Measurements from ENCODE around the gene OGDH.
A peak's percentile ranks its signal among the peaks of the same experiment; 100 is the strongest.
"Not testable (repeated sequence)": the region's sequence is repeated elsewhere in the genome, so short reads cannot be mapped to it uniquely, and the experiment has no call there.

OGDH gene

DNA sequence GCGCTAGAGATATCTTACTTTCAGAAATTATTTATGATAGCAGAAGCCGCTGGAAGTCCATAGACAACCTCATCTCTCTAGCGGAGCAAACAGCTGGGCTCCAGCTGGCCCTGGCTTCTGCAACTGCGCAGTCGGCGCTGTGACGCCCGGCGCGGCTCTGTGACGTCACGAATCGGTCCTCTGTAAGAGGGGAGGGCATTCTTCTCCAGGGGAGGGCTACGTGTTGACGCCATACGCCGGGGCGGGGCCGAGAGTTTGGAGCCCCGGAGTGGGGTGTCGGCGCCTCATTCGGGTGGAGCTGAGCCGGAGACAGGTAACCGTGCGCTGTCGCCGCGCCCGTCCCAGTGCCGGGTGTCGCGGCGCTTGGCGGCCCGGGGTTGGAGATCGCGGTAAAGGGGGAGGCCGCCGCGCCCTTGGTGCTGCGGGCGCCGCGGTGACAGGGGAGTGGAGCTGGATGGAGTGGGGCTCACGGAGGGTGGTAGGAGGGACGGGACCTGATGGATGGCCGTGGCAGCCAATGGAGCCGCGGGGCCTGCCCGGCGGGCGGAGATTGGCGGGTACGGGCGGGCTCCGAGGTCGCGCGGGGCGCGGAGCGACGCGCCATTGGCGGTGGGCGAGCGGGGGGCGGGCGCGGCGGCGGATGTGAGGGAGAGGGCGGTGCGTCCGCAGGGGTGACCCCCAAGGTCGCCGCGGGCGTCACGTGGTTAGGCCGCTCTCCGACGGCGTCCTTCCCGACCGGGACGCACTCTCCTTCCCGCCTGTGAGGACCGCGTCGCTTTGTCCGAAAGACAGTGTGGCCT, at the start of gene OGDH:
Gene OGDH, plus strand, starts transcription at position 287 of the 800 bp plus-strand sequence. CDS start 17,717 bp downstream, outside the sequence.
- peak; percentile 100 for DNase-seq (ENCODE audit: low spot score)

GRCh38 chr7:44557485-44557884, 48.9 kb upstream of the OGDH start:
- DNase-seq (ENCODE audit: low spot score) = no peak

DNA sequence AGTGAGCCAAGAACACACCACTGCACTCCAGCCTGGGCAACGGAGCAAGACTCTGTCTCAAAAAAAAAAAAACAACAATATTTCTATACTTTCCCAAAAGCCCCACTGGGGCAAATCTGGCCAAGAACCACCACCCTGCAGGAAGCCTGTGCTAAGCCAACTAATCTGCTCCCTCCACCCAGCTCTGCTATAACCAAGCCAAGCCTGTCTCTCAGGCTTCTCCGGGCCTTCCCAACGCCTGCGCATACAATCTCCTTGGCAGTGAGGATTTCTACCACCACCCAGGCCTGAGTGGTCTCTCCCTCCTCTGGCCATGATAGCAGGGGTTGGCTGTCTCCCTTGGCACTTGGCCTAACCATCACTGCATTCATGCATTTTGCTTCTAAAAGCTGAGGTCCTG, 46.9 kb upstream of the OGDH start:
- DNase-seq (ENCODE audit: low spot score) = no peak

GRCh38 chr7:44561481-44561880, 44.9 kb upstream of the OGDH start:
- no peak for DNase-seq (ENCODE audit: low spot score)

DNA sequence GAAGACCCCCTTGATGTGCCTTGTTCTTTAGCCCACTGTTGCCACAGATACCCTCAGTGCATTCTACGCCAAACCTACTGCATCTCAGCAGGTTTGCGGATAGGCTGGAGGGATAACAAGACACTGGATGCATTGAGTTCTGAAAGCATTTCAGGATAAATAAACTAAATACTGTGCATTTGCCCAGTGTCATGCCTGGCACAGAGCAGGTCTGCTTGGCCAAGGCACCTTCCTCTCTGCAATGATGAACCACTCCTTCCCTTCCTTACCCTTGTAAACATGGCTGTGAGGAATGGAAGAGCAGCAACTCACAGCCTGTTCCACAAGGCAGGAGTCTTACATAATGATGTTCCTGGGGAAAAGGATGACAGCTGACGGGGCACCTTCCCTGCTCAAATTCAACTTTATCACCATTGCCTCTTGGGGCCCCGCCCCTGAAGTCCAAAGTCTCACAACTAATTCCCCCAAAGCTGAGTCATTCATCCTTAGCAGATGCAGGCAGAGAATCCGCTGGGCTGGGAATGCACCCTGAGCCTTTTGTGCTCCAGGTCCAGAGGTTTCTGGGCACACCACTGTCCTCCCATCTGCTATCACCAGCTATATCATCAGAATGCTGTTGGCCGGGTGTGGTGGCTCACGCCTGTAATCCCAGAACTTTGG, 44.3 kb upstream of the OGDH start:
- DNase-seq (ENCODE audit: low spot score) = no peak

DNA sequence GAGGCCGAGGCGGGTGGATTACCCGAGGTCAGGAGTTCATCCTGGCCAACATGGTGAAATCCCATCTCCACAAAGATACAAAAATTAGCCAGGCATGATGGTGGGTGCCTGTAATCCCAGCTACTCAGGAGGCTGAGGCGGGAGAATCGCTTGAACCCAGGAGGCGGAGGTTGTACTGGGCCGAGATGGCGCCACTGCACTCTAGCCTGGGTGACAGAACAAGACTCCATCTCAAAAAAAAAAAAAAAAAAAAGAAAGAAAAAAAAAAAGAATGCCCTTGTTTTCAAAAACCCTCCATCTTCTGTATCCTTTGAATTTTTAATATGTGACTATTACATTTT, 43.8 kb upstream of the OGDH start:
- DNase-seq (ENCODE audit: low spot score) = not testable (repeated sequence)

GRCh38 chr7:44563171-44563679, 43.2 kb upstream of the OGDH start:
- no peak for DNase-seq (ENCODE audit: low spot score)

DNA sequence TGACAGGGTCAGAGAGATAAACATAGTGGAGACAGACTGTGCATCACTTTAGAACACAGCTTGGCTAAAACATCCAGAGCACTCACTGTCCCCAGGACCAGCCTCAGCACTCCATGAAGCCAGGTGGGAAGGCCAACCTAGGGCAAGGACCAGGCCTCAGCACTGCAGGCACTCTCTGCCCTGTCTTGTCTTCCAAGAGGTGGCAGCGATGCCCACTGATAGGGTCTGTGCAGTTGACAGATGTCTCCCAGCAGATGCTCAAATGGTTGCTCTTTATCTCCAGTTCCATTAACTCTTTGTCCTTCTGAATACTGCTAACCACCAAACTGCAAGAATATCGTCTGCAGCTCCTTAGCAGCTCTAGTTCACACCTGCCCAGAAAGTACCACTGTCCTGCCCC, 41.8 kb upstream of the OGDH start:
- DNase-seq (ENCODE audit: low spot score) = no peak

DNA sequence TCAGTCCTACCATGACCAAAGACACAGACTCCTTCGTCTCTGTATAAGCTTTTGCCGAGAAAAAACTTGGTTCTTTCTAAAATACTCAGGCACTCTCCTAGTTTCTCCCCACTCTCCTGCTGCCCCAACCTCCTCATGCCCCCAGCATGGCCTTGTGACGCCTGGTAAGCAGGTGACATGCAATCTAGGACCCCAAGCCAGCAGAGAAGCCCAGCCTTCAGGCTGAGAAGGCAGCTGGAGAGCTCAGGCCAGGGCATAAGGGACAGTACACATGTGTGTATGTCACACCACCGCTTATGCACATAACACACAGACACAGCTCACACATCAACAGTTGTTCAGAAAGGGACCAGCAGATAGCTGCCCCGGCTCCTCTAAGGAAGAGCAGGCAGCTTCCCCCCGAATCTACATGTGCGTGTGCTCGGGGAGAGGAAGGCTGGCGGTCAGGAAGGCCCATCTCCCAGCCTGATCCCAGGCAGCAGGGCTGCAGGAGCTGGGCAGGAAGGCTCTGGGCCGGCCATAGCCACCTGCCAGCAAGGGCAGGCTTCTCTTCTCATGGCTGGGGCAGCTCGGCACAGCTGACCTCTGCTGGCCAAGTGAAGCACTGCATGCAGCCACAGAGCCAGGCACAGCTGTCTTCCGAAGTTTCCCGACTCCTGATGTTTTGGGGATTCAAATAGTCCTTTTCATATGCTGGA, 41.2 kb upstream of the OGDH start:
- DNase-seq (ENCODE audit: low spot score) = peak; percentile 88

DNA sequence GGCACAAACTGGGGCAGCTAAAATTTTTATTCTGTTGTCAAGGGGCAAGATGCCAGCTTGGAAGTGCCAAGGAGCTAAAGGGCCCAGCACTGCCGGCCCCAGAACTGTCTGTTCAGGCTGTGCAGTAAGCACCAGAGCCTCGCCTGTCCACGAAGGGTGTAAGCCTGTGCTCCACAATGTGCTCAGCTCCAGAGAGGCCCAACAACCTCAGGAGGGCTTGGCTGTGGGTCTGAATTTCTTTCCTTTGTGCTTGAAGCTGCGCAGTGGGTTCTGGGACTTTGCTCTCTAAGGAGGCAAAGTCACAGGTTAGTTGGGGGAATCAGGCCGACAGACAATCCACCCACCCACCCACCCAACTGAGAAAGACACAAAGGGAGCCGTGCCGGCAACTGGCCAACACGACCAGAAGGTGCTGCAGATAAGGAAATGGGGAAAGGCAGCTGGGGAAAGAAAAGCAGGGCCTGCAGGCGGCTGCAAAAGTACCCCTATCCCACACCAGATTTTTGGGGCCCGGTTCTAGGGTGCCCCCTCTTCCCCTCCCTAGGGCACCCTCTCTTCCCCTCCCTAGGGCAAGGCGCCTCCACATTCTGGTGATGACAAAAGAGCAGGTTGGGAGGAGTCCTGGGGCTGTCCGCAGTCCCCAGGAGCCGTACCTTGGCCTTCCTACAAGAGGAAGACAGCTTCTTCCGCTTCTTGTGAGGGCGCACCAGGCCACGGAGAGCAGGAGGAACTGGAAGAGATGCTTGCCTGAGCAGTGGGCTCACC, 40.5 kb upstream of the OGDH start:
- no peak for DNase-seq (ENCODE audit: low spot score)

DNA sequence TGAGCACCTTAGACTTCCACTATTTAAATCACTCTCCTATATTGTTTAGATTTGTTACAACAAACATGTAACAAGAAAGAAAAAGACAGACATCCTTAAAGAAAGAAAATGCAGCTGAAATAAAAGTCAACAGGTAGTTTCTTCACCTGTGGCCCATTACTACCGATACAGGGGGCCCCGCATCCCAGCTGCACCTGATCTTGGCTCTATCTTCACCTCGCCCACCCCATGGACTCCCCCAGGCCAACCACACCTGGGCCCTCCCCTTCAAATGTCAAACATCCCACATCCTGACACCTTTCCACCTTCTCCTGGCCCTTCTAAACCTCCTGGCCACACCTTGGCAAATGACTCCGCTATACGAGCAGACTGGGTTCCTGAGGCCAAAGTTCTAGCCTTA, 39.7 kb upstream of the OGDH start:
- DNase-seq (ENCODE audit: low spot score) = no peak

DNA sequence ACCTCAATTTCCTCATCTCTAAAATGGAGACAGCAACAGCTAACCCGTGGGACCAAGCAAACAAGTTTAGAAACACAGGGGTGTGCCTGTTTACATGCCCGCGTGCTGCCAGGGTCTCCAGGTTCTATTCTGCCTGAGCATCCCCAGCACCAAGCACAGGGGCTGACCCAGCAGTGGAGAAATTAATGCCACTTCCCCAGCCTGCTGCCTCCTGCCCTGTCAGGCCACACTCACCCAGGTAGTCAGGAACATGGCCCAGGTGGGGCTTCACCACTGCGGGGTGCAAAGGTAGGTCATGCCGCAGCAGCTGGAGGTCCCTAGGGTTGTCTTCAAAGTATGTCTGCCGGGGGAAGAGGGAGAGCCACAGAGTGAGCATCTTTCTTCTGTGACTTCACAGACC, 38.5 kb upstream of the OGDH start:
- DNase-seq (ENCODE audit: low spot score) = no peak

GRCh38 chr7:44568771-44569560, 37.5 kb upstream of the OGDH start:
- no peak for DNase-seq (ENCODE audit: low spot score)

GRCh38 chr7:44569959-44570358, 36.5 kb upstream of the OGDH start:
- no peak for DNase-seq (ENCODE audit: low spot score)

DNA sequence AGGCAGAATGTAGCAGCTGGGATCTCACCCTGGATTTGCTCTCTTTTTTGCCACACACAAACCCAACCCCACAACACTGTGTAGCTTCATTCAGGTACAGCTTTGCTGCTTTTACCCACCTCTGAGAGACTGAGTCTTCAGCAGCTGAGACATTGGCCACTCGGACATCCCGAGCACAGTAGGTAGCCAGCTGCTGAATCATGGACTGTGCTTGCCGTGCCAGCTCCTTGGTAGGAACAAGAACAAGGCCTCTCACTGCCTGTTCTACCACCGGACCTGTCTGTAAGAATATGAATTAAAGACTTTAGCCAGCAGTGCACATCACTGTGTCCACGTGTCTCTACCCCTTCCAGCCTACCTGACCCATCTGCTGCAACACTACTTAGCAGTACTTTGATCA, 33.7 kb upstream of the OGDH start:
- DNase-seq (ENCODE audit: low spot score) = no peak

DNA sequence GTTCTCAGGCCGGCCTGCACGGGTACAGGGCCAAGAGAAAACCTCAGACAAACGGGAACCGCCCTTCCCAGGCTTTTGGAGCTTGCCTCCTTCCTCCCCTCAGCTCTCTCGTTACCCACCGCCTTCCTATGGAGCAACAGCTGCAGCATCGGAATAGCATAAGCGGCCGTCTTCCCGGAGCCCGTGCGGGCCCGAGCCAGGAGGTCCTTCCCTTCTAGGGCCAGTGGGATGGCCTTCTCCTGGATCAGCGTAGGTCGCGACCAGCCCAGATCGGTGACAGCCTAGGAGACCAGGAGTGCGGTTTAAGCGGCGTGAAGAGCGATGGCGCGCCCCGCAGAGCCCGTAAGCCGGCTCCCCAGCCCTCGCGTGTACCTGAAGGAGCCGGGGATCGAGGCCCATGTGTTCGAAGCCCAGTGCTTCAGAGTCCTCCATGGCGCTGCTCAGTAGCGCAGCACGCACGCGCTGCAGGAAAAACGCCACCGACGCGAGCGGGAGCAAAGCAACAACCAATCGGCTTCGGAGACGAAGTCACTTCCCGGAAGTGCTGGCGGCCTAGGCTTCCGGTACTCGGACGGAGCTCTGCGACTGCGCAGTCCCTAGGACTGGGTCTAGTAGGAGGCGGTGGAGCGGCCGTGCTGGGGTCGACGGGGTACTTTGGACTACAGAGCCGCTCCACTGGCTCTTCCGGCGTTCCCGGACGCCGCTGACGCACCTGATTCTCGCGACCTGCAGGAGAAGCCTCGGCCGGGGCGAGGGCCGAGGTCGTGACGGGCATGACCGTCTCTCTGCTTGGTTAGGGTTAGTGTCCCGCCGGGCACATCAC, 32.8 kb upstream of the OGDH start, which contains the start of gene DDX56:
Gene DDX56, minus strand, starts transcription at position 445 of the 823 bp plus-strand sequence. Its CDS starts 13 bp downstream, at position 432.
- peak; percentile 95 for DNase-seq (ENCODE audit: low spot score)

- DNase-seq (ENCODE audit: low spot score) = no peak
These were observed 32.0 kb upstream of the OGDH start for GRCh38 chr7:44574287-44574872.

DNA sequence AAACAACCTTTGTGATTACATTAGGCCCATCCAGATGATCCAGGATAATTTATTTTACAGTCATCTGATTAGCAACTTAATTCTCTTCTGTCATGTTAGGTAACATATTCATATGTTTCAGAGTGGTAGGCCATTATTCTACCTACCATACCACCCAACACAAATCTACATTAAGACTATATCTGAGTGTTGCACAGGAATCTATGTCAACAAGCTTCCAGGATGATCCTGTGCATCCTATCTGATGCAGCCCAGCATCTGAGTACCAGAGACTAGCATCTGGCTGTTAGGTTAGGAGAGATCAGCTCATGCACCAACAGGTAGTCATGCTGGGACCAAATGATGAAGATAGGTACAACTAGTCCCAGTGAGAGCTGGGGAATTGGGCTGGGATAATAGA, 31.4 kb upstream of the OGDH start:
- DNase-seq (ENCODE audit: low spot score) = no peak

DNA sequence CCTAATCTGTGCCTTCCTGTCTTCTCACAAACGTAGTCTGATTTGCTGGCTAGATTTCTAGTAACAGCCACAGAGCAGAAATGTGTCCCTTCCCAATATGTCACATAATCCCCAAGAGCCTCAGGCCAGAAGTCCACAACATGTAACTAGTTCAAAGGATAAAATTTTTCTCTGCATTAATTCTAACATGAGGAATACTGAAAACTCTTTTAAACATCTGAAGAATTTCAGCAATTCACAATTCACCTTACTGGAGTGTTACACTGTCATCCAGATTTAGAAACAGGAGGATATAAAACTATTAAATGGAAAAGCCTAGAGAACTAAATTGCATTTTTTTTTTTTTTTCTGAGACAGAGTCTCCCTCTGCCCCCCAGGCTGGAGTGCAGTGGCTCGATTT, 30.2 kb upstream of the OGDH start:
- no peak for DNase-seq (ENCODE audit: low spot score)
